ENCODE measurements around the gene LRRC71. TPM values are rescaled to one million over a fixed set of nuclear protein-coding genes. Genes with fewer than 3 reads are reported as not detected.

The LRRC71 gene
- total RNA-seq, 1 experiment from 2014 or later = 0.22 TPM

DNA sequence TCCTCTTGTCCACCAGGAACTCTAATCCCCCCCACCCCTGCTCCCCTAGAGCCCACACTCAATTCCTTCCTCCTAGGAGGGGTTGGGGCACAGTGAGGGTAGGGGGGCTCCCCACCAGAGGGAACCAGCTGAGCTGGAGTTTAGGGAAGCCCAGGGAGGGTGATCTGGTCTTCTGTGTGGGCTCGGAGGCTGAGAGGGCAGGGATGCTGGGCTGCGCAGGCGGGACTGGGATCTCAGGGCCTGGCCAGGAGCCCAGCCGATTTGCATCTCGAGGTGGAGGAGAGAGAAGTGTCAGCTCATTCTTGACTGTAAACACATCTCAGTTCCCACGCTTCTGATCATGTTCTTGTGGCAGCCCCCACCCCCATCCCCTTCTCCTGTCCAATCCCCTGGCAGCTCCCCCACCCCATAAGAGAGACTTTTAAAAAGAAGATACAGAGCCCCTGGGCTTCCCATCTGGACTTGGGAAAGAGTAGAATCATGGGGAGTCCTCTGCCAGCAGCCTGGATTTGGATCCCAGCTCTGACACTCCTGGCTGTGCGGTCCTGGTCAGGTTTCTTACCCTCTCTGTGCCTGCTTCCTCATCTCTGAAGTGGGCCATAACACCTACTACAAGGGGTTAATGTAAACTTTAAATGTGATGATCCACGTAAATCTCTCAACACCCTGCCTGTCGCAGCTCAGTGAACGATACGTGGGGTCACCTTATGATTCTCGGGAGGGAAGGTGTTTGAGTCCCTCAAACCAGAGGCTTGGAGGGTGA, 20.3 kb upstream of the LRRC71 start:
- Mint-ChIP-seq H3K27me3 (ENCODE audit: low read depth) (peaks cover 19% of the 10 kb centered on the region), H3K27ac (no peak overlapping the region), H3K9me3 (no peaks in the 10 kb centered on the region), H3K36me3 (no peaks in the 10 kb centered on the region), H3K4me3 (no peak overlapping the region), H3K4me1 (peaks cover 14% of the 10 kb centered on the region)
- DNase-seq (ENCODE audit: low spot score) = no peak
- TF ChIP-seq, protein P1, sequence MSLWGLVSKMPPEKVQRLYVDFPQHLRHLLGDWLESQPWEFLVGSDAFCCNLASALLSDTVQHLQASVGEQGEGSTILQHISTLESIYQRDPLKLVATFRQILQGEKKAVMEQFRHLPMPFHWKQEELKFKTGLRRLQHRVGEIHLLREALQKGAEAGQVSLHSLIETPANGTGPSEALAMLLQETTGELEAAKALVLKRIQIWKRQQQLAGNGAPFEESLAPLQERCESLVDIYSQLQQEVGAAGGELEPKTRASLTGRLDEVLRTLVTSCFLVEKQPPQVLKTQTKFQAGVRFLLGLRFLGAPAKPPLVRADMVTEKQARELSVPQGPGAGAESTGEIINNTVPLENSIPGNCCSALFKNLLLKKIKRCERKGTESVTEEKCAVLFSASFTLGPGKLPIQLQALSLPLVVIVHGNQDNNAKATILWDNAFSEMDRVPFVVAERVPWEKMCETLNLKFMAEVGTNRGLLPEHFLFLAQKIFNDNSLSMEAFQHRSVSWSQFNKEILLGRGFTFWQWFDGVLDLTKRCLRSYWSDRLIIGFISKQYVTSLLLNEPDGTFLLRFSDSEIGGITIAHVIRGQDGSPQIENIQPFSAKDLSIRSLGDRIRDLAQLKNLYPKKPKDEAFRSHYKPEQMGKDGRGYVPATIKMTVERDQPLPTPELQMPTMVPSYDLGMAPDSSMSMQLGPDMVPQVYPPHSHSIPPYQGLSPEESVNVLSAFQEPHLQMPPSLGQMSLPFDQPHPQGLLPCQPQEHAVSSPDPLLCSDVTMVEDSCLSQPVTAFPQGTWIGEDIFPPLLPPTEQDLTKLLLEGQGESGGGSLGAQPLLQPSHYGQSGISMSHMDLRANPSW (CRISPR knock-in tag; conservative IDR thresholded peaks at IDR 0.05; ENCODE audit: low read depth) = no peak
- TF ChIP-seq NFE2L1 (CRISPR knock-in tag; IDR thresholded peaks at IDR 0.05) (no peak), GTF2I (CRISPR knock-in tag; conservative IDR thresholded peaks at IDR 0.05) (no peak)
- TF ChIP-seq, protein P2, sequence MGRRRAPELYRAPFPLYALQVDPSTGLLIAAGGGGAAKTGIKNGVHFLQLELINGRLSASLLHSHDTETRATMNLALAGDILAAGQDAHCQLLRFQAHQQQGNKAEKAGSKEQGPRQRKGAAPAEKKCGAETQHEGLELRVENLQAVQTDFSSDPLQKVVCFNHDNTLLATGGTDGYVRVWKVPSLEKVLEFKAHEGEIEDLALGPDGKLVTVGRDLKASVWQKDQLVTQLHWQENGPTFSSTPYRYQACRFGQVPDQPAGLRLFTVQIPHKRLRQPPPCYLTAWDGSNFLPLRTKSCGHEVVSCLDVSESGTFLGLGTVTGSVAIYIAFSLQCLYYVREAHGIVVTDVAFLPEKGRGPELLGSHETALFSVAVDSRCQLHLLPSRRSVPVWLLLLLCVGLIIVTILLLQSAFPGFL (CRISPR knock-in tag; IDR thresholded peaks at IDR 0.05; ENCODE audit: borderline replicate concordance) = no peak
- TF ChIP-seq, protein P3, sequence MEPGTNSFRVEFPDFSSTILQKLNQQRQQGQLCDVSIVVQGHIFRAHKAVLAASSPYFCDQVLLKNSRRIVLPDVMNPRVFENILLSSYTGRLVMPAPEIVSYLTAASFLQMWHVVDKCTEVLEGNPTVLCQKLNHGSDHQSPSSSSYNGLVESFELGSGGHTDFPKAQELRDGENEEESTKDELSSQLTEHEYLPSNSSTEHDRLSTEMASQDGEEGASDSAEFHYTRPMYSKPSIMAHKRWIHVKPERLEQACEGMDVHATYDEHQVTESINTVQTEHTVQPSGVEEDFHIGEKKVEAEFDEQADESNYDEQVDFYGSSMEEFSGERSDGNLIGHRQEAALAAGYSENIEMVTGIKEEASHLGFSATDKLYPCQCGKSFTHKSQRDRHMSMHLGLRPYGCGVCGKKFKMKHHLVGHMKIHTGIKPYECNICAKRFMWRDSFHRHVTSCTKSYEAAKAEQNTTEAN (CRISPR knock-in tag; IDR thresholded peaks at IDR 0.05) = no peak
- ATAC-seq = no peak
- CTCF ChIA-PET = interaction anchor here (1.1 to 5.1 kb wide), 4 partner anchors 8 to 27 kb away, joined by 3 to 42 read pairs (median 18); no protein-coding TSS in a partner anchor
- POLR2A ChIA-PET = no interaction called here

DNA sequence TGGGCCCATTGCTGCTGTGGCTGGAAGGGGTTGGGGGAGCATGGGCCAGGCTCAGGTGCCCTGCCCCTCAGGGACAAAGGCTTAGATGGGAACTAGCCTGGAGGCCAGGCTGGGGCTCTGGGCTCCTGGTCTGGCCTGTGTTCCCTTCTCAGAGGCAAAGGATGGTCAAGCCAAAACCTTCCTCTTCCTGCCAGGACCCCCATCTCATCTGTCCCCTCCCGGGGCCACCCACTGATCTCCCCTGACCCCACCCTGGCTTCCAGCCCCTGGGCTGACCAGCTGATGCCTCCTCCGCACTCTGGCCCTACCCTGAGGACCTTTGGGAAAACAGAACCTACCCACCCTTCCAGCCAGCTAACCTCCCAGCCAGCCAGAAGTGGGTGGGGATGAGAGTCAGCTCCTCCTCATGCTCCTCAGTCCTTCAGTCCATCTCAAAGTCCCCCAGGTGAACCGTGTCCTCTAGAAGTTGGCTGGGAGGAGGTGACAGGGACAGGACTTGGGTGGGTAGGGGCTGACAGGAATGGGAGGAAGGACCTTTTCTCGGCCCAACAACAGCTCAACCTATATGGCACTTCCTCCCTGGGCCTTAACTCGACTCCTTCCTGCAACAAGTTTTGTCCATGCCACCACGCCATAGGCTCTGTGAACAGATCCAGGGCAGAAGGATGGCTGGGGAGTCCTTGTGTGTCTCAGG, 19.4 kb upstream of the LRRC71 start:
- POLR2A ChIA-PET = interaction anchor here (0.6 kb wide), 1 partner anchor 8 kb away, joined by 4 read pairs; no protein-coding TSS in a partner anchor
- H3K4me1 Mint-ChIP-seq = peaks cover 13% of the 10 kb centered on the region
- ATAC-seq (no peak), DNase-seq (ENCODE audit: low spot score) (no peak)
- CTCF ChIA-PET = interaction anchor here (0.6 to 5.1 kb wide), 7 partner anchors 9 to 48 kb away, joined by 3 to 42 read pairs (median 4); no protein-coding TSS in a partner anchor
- TF ChIP-seq EMX1 (CRISPR knock-in tag; IDR thresholded peaks at IDR 0.05) = no peak
- TF ChIP-seq ZNF416 (CRISPR knock-in tag; IDR thresholded peaks at IDR 0.05) = no peak
- TF ChIP-seq ZNF232 (CRISPR knock-in tag; IDR thresholded peaks at IDR 0.05) = no peak
- no peak for TF ChIP-seq MXD4 (CRISPR knock-in tag; IDR thresholded peaks at IDR 0.05; ENCODE audit: borderline replicate concordance)
- TF ChIP-seq, protein P4, sequence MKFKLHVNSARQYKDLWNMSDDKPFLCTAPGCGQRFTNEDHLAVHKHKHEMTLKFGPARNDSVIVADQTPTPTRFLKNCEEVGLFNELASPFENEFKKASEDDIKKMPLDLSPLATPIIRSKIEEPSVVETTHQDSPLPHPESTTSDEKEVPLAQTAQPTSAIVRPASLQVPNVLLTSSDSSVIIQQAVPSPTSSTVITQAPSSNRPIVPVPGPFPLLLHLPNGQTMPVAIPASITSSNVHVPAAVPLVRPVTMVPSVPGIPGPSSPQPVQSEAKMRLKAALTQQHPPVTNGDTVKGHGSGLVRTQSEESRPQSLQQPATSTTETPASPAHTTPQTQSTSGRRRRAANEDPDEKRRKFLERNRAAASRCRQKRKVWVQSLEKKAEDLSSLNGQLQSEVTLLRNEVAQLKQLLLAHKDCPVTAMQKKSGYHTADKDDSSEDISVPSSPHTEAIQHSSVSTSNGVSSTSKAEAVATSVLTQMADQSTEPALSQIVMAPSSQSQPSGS (CRISPR knock-in tag; IDR thresholded peaks at IDR 0.05; ENCODE audit: borderline replicate concordance, low read depth) = no peak
- TF ChIP-seq, protein P5, sequence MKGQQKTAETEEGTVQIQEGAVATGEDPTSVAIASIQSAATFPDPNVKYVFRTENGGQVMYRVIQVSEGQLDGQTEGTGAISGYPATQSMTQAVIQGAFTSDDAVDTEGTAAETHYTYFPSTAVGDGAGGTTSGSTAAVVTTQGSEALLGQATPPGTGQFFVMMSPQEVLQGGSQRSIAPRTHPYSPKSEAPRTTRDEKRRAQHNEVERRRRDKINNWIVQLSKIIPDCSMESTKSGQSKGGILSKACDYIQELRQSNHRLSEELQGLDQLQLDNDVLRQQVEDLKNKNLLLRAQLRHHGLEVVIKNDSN (CRISPR knock-in tag; IDR thresholded peaks at IDR 0.05) = no peak
- TF ChIP-seq RORB (CRISPR knock-in tag; IDR thresholded peaks at IDR 0.05) = no peak
- TF ChIP-seq ZBTB21 (CRISPR knock-in tag; IDR thresholded peaks at IDR 0.05; ENCODE audit: borderline replicate concordance) = no peak
- TF ChIP-seq ZNF423 (CRISPR knock-in tag; IDR thresholded peaks at IDR 0.05) = no peak
- no peak for TF ChIP-seq CREM (CRISPR knock-in tag; IDR thresholded peaks at IDR 0.05)
- no peak for TF ChIP-seq MYBL2 (CRISPR knock-in tag; IDR thresholded peaks at IDR 0.05)
- peaks cover 10% of the 10 kb centered on the region for H3K27me3 Mint-ChIP-seq (ENCODE audit: low read depth)
- no peaks in the 10 kb centered on the region for H3K9me3 Mint-ChIP-seq
- H3K27ac Mint-ChIP-seq = no peak overlapping the region
- H3K36me3 Mint-ChIP-seq = no peaks in the 10 kb centered on the region
- H3K4me3 Mint-ChIP-seq = no peak overlapping the region
